Cerebellar cortex (tissue), 1 donor: ENCODE data around the gene PLXNB1.

Source experiments
- DNase-seq: peaks from one replicate; pipeline ENCODE4 v3.0.0-alpha.2; 2015; ENCODE audit warnings: low spot score

Gene PLXNB1

GRCh38 chr3:48417529-48418108 is 12.3 kb downstream of the PLXNB1 start:
- DNase-seq: no peak

- DNase-seq: no peak
Measured at GRCh38 chr3:48416546-48416945, 13.3 kb downstream of the PLXNB1 start.

- no peak for DNase-seq
Measured at GRCh38 chr3:48416091-48416505, 13.8 kb downstream of the PLXNB1 start.

GRCh38 chr3:48415251-48415953 is 14.5 kb downstream of the PLXNB1 start:
- no peak for DNase-seq

- DNase-seq: no peak
Measured at GRCh38 chr3:48414376-48415250, 15.3 kb downstream of the PLXNB1 start.

GRCh38 chr3:48413611-48414010 is 16.3 kb downstream of the PLXNB1 start:
- no peak for DNase-seq

GRCh38 chr3:48413086-48413485 is 16.8 kb downstream of the PLXNB1 start:
- no peak for DNase-seq

- no peak for DNase-seq
Measured at GRCh38 chr3:48412375-48413001, 17.4 kb downstream of the PLXNB1 start.

- DNase-seq: no peak
Measured at GRCh38 chr3:48411606-48412374, 18.1 kb downstream of the PLXNB1 start.

- DNase-seq: no peak
Measured at GRCh38 chr3:48411041-48411588, 18.8 kb downstream of the PLXNB1 start.

GRCh38 chr3:48410205-48411040 is 19.5 kb downstream of the PLXNB1 start:
- no peak for DNase-seq

GRCh38 chr3:48409291-48410201 is 20.3 kb downstream of the PLXNB1 start:
- DNase-seq: no peak

- no peak for DNase-seq
Measured at GRCh38 chr3:48408823-48409281, 21.0 kb downstream of the PLXNB1 start.

GRCh38 chr3:48407542-48408099 is 22.3 kb downstream of the PLXNB1 start:
- DNase-seq: no peak

GRCh38 chr3:48406443-48407431 is 23.1 kb downstream of the PLXNB1 start:
- DNase-seq: no peak

GRCh38 chr3:48405971-48406370 is 23.9 kb downstream of the PLXNB1 start:
- DNase-seq: no peak

- DNase-seq: no peak
Measured at GRCh38 chr3:48405343-48405881, 24.5 kb downstream of the PLXNB1 start.
